HEK293 (cell line): ENCODE data around the gene SLC37A2.

Source experiments
- MYNN ChIP-seq: fragments of 450-650 bp; formaldehyde crosslinking; IDR thresholded peaks from 2 replicates; pipeline ENCODE4 v1.5.1; 2016; ENCODE audit warnings: missing biosample characterization, missing genetic modification characterization, borderline replicate concordance
- REST ChIP-seq: fragments of 450-650 bp; formaldehyde crosslinking; IDR thresholded peaks from 2 replicates; pipeline ENCODE4 v1.5.1; 2016; ENCODE audit warnings: missing biosample characterization, missing genetic modification characterization
- SCRT2 ChIP-seq: fragments of 450-650 bp; formaldehyde crosslinking; IDR thresholded peaks from 2 replicates; pipeline ENCODE4 v1.5.1; 2016; ENCODE audit warnings: missing biosample characterization, missing genetic modification characterization
- YY1 ChIP-seq: fragments of 450-650 bp; formaldehyde crosslinking; IDR thresholded peaks from 2 replicates; pipeline ENCODE4 v1.5.1; 2018; ENCODE audit warnings: missing biosample characterization, missing genetic modification characterization
- ZSCAN30 ChIP-seq: fragments of 450-650 bp; IDR thresholded peaks from 2 replicates; pipeline ENCODE4 v1.5.1; 2018; ENCODE audit warnings: missing biosample characterization, mild to moderate bottlenecking, missing genetic modification characterization, moderate library complexity
- TF ChIP-seq, protein P1 (sequence below): fragments of 450-650 bp; formaldehyde crosslinking; IDR thresholded peaks from 2 replicates; pipeline ENCODE4 v1.5.1; 2016; ENCODE audit warnings: missing biosample characterization, missing genetic modification characterization, borderline replicate concordance
- TF ChIP-seq, protein P2 (sequence below): fragments of 450-650 bp; formaldehyde crosslinking; IDR thresholded peaks from 2 replicates; pipeline ENCODE4 v1.5.1; 2016; ENCODE audit warnings: missing biosample characterization, missing genetic modification characterization

DNA sequence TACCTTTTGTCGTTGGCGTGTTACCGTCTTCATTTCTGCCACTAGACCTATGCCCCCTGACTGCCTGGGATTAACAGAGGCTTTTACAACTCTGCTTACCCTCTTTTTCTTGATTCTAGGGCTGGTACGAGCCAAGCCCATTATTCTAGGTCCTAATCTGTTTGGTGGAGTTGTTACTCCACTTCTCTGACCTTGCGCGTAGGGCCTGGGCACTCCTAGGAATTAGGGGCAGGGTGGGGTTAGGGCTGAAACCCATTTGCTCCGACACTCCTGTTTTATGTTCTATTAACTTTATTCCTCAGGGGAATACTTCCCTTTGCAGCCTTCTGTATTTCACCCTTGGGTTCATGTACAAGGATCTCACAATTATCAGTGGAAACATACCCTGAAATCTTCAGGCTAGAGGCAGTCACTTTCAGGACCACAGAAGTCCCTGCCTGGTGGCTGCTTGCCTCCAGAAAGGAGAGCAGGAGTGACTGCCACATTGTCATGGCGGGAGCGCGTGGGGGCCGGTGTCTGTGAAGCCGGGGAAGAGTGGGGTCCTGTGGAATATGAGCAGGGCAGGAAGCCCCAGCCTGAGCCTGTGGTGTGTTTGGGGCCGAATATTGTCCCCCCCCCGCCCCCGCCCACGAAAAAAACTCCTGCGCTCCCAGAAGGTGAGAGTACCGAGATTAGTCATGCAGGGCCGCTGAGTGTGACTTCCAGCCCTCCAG lies 731 bp upstream of the SLC37A2 start:
- TF ChIP-seq, protein P1, sequence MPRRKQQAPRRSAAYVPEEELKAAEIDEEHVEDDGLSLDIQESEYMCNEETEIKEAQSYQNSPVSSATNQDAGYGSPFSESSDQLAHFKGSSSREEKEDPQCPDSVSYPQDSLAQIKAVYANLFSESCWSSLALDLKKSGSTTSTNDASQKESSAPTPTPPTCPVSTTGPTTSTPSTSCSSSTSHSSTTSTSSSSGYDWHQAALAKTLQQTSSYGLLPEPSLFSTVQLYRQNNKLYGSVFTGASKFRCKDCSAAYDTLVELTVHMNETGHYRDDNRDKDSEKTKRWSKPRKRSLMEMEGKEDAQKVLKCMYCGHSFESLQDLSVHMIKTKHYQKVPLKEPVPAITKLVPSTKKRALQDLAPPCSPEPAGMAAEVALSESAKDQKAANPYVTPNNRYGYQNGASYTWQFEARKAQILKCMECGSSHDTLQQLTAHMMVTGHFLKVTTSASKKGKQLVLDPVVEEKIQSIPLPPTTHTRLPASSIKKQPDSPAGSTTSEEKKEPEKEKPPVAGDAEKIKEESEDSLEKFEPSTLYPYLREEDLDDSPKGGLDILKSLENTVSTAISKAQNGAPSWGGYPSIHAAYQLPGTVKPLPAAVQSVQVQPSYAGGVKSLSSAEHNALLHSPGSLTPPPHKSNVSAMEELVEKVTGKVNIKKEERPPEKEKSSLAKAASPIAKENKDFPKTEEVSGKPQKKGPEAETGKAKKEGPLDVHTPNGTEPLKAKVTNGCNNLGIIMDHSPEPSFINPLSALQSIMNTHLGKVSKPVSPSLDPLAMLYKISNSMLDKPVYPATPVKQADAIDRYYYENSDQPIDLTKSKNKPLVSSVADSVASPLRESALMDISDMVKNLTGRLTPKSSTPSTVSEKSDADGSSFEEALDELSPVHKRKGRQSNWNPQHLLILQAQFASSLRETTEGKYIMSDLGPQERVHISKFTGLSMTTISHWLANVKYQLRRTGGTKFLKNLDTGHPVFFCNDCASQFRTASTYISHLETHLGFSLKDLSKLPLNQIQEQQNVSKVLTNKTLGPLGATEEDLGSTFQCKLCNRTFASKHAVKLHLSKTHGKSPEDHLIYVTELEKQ (tag by site-specific recombination): no peak
- TF ChIP-seq YY1 (tag by site-specific recombination) (no peak; the same call in 1 of the 2 replicates), MYNN (tag by site-specific recombination) (no peak), ZSCAN30 (no peak), REST (tag by site-specific recombination) (no peak), SCRT2 (tag by site-specific recombination) (no peak)
- TF ChIP-seq, protein P2, sequence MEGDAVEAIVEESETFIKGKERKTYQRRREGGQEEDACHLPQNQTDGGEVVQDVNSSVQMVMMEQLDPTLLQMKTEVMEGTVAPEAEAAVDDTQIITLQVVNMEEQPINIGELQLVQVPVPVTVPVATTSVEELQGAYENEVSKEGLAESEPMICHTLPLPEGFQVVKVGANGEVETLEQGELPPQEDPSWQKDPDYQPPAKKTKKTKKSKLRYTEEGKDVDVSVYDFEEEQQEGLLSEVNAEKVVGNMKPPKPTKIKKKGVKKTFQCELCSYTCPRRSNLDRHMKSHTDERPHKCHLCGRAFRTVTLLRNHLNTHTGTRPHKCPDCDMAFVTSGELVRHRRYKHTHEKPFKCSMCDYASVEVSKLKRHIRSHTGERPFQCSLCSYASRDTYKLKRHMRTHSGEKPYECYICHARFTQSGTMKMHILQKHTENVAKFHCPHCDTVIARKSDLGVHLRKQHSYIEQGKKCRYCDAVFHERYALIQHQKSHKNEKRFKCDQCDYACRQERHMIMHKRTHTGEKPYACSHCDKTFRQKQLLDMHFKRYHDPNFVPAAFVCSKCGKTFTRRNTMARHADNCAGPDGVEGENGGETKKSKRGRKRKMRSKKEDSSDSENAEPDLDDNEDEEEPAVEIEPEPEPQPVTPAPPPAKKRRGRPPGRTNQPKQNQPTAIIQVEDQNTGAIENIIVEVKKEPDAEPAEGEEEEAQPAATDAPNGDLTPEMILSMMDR (tag by site-specific recombination): no peak
